Astrocyte (in vitro differentiated cells and primary cell): ENCODE data around the gene RIOK2. TPM values are rescaled to one million over a fixed set of nuclear protein-coding genes. Genes with fewer than 3 reads are reported as not detected.

ENCODE experiments used
- DNase-seq: peaks from one replicate; pipeline ENCODE4 v3.0.0-alpha.2; 2010; ENCODE audit warnings: low read depth
- FAIRE-seq: peaks from 2 replicates; lab custom pipeline; 2011; peaks lifted over from hg19 to GRCh38; lab: Jason Lieb, UNC
- H2AFZ ChIP-seq: 2 replicates; pipeline ENCODE4 v1.6.0; 2012; ENCODE audit warnings: low read depth, low read length, inconsistent platforms
- H3K27ac ChIP-seq: 2 replicates; pipeline ENCODE4 v1.5.1; 2011; ENCODE audit warnings: low read depth, low read length, inconsistent platforms
- H3K27me3 ChIP-seq: 2 replicates; pipeline ENCODE4 v1.6.0; 2011; ENCODE audit warnings: low read length, inconsistent platforms; ENCODE audit not compliant: insufficient read depth
- H3K36me3 ChIP-seq: 2 replicates; pipeline ENCODE4 v1.5.1; 2011; ENCODE audit warnings: low read length, inconsistent platforms; ENCODE audit not compliant: insufficient read depth
- H3K4me1 ChIP-seq: 2 replicates; pipeline ENCODE4 v1.5.1; 2011; ENCODE audit warnings: low read length, inconsistent platforms; ENCODE audit not compliant: insufficient read depth
- H3K4me2 ChIP-seq: 2 replicates; pipeline ENCODE4 v1.6.0; 2012; ENCODE audit warnings: low read length, inconsistent platforms
- H3K4me3 ChIP-seq: 2 replicates; pipeline ENCODE4 v1.5.1; 2011; ENCODE audit warnings: low read depth, mild to moderate bottlenecking, low read length, inconsistent platforms; ENCODE audit not compliant: insufficient read depth
- H3K79me2 ChIP-seq: 2 replicates; pipeline ENCODE4 v1.6.0; 2012; ENCODE audit warnings: mild to moderate bottlenecking, low read length, inconsistent platforms; ENCODE audit not compliant: insufficient read depth
- H3K9ac ChIP-seq: 2 replicates; pipeline ENCODE4 v1.6.0; 2012; ENCODE audit warnings: mild to moderate bottlenecking, low read length, inconsistent platforms
- H3K9me3 ChIP-seq: 2 replicates; pipeline ENCODE4 v1.5.1; 2012; ENCODE audit warnings: low read depth, mild to moderate bottlenecking, low read length, inconsistent platforms; ENCODE audit not compliant: insufficient read depth
- H4K20me1 ChIP-seq: 2 replicates; pipeline ENCODE4 v1.6.0; 2012; ENCODE audit warnings: low read length, inconsistent platforms; ENCODE audit not compliant: insufficient read depth
- H3K27ac Mint-ChIP-seq: one replicate; pipeline ENCODE4 v1.8.0; 2021; ENCODE audit warnings: mild to moderate bottlenecking, mixed read lengths; ENCODE audit not compliant: unreplicated experiment
- H3K27me3 Mint-ChIP-seq: one replicate; pipeline ENCODE4 v1.8.0; 2021; ENCODE audit warnings: low read depth, mixed read lengths; ENCODE audit not compliant: unreplicated experiment
- H3K36me3 Mint-ChIP-seq: one replicate; pipeline ENCODE4 v1.8.0; 2021; ENCODE audit warnings: low read depth, mixed read lengths; ENCODE audit not compliant: unreplicated experiment
- H3K4me1 Mint-ChIP-seq: one replicate; pipeline ENCODE4 v1.8.0; 2021; ENCODE audit warnings: low read depth, mixed read lengths; ENCODE audit not compliant: unreplicated experiment
- H3K4me3 Mint-ChIP-seq: one replicate; pipeline ENCODE4 v1.8.0; 2021; ENCODE audit warnings: mild to moderate bottlenecking, moderate library complexity, mixed read lengths; ENCODE audit not compliant: unreplicated experiment
- H3K9me3 Mint-ChIP-seq: one replicate; pipeline ENCODE4 v1.8.0; 2021; ENCODE audit warnings: mild to moderate bottlenecking, mixed read lengths; ENCODE audit not compliant: unreplicated experiment
- EZH2 ChIP-seq: IDR thresholded peaks from 2 replicates; pipeline ENCODE4 v1.6.1; 2012; ENCODE audit warnings: mild to moderate bottlenecking, low read length, inconsistent platforms; ENCODE audit not compliant: insufficient read depth
- total RNA-seq: library from RNA; stranded (reverse); gene quantifications from 2 replicates; pipeline ENCODE4 v1.2.1, GENCODE V29; 2021
- TF ChIP-seq, protein P1 (sequence below): IDR thresholded peaks from 2 replicates; pipeline ENCODE4 v1.5.1; 2011; ENCODE audit warnings: low read depth, mild to moderate bottlenecking, inconsistent platforms, low read length, moderate library complexity; ENCODE audit not compliant: insufficient read depth

The RIOK2 gene
- total RNA-seq, 1 donor from 2014 or later = 39.4 TPM

DNA sequence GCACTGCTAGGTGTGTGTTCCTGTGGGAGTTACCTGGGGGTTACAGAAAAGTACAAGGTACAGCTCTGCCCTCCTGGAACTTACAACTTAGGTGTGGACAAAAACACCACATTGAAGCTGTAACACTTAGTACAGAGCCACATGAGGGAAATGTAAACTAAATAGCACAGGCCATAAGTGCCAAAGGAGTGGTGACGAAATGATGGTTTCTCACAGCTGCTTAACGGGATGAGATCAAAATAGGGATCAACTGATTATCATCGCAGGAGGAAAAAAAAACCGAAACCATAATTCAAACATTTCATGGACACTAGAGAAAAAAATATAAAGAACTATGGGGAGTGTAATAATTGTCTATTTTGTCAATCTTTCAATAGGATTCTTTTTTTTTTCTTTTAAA, 46.6 kb downstream of the RIOK2 start:
- no peaks in the 10 kb centered on the region for H3K9me3 Mint-ChIP-seq
- H3K4me1 Mint-ChIP-seq = peaks cover 21% of the 10 kb centered on the region
- Histone ChIP-seq H3K79me2 (no peaks in the 10 kb centered on the region), H3K9ac (no peak overlapping the region), H3K27ac (no peak overlapping the region), H3K36me3 (no peaks in the 10 kb centered on the region), H3K4me2 (no peak overlapping the region), H4K20me1 (no peaks in the 10 kb centered on the region), H3K27me3 (no peaks in the 10 kb centered on the region), H3K4me3 (no peak overlapping the region), H3K4me1 (no peaks in the 10 kb centered on the region), H2AFZ (no peak overlapping the region), H3K9me3 (no peaks in the 10 kb centered on the region)
- H3K36me3 Mint-ChIP-seq = no peaks in the 10 kb centered on the region
- TF ChIP-seq, protein P1, sequence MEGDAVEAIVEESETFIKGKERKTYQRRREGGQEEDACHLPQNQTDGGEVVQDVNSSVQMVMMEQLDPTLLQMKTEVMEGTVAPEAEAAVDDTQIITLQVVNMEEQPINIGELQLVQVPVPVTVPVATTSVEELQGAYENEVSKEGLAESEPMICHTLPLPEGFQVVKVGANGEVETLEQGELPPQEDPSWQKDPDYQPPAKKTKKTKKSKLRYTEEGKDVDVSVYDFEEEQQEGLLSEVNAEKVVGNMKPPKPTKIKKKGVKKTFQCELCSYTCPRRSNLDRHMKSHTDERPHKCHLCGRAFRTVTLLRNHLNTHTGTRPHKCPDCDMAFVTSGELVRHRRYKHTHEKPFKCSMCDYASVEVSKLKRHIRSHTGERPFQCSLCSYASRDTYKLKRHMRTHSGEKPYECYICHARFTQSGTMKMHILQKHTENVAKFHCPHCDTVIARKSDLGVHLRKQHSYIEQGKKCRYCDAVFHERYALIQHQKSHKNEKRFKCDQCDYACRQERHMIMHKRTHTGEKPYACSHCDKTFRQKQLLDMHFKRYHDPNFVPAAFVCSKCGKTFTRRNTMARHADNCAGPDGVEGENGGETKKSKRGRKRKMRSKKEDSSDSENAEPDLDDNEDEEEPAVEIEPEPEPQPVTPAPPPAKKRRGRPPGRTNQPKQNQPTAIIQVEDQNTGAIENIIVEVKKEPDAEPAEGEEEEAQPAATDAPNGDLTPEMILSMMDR = no peak
- TF ChIP-seq EZH2 = no peak
- DNase-seq (no peak), FAIRE-seq (no peak)
- H3K4me3 Mint-ChIP-seq = no peak overlapping the region
- no peak overlapping the region for H3K27ac Mint-ChIP-seq
- no peaks in the 10 kb centered on the region for H3K27me3 Mint-ChIP-seq

- peaks cover 24% of the 10 kb centered on the region for H3K4me1 Mint-ChIP-seq
- Histone ChIP-seq H3K9me3 (no peaks in the 10 kb centered on the region), H4K20me1 (no peaks in the 10 kb centered on the region), H3K36me3 (no peaks in the 10 kb centered on the region), H3K4me1 (no peaks in the 10 kb centered on the region), H3K4me3 (no peak overlapping the region), H2AFZ (no peak overlapping the region), H3K27me3 (no peaks in the 10 kb centered on the region), H3K9ac (no peak overlapping the region), H3K79me2 (no peaks in the 10 kb centered on the region), H3K27ac (no peak overlapping the region), H3K4me2 (no peak overlapping the region)
- H3K4me3 Mint-ChIP-seq = no peak overlapping the region
- H3K36me3 Mint-ChIP-seq = no peaks in the 10 kb centered on the region
- no peaks in the 10 kb centered on the region for H3K9me3 Mint-ChIP-seq
- no peak overlapping the region for H3K27ac Mint-ChIP-seq
- no peak for DNase-seq
- FAIRE-seq = no peak
- no peak for TF ChIP-seq EZH2
- TF ChIP-seq, protein P1 = no peak
- H3K27me3 Mint-ChIP-seq = no peaks in the 10 kb centered on the region
These were observed 47.2 kb downstream of the RIOK2 start for GRCh38 chr5:97135868-97136267.

DNA sequence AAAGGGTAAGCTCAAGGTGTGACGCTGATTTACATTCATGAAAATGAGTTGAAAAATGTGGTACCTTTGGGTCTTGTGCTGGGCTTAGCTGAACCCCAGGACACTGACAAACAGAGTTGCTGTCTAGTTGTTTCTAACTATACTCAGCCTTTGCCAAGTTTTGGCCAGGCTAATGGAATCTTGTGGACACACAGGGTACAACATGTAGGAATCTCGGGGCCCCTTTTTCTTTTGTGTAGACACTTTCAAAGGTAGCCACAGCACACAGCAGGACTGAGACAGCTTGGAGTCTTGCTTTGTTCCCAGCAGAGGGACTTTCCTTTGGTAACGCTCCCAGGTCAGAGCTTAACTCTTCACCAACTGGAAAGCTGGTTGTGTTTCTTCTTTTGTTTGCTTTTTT, 48.4 kb downstream of the RIOK2 start:
- Histone ChIP-seq H3K4me3 (no peak overlapping the region), H3K27ac (no peak overlapping the region), H3K9me3 (no peaks in the 10 kb centered on the region), H2AFZ (no peak overlapping the region), H3K4me1 (no peaks in the 10 kb centered on the region), H3K36me3 (no peaks in the 10 kb centered on the region), H4K20me1 (no peaks in the 10 kb centered on the region), H3K9ac (no peak overlapping the region), H3K4me2 (no peak overlapping the region), H3K27me3 (no peaks in the 10 kb centered on the region), H3K79me2 (no peaks in the 10 kb centered on the region)
- FAIRE-seq = no peak
- Mint-ChIP-seq H3K4me1 (peaks cover 24% of the 10 kb centered on the region), H3K9me3 (no peaks in the 10 kb centered on the region), H3K36me3 (no peaks in the 10 kb centered on the region), H3K27ac (no peak overlapping the region), H3K27me3 (no peaks in the 10 kb centered on the region), H3K4me3 (no peak overlapping the region)
- no peak for TF ChIP-seq EZH2
- TF ChIP-seq, protein P1 = no peak
- no peak for DNase-seq
